HG03064 (cell line): ENCODE data around the gene ESCO1.

Source experiments
- ATAC-seq: cut with Tn5 transposase; IDR thresholded peaks from one replicate; pipeline ENCODE4 v1.9.1; 2021; ENCODE audit warnings: low read depth; ENCODE audit not compliant: unreplicated experiment

The ESCO1 gene

DNA sequence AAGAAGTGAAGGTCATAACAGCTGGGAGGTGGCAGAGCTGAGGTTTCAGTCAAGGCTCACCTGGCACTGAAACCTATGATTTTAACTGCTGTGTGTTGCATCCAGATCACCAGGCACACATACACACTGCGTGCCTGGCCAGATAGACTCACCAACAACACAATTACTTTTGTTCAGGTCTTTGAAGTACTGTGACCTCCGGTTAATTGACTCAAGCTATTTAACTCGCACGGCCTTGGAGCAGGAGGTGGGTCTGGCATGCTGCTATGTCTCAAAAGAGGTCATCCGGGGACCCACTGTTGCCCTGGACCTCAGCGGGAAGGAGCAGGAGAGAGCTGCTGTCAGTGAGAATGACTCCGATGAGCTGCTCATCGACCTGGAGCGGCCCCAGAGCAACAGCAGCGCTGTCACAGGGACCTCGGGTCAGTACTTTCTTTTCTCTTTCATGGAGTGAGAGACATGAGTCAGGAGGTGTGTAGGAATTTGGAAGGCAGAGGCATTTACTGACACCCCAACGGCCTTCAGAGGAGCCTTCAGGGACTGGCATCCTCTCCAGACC is 104.1 kb downstream of the ESCO1 start:
- no peak for ATAC-seq

DNA sequence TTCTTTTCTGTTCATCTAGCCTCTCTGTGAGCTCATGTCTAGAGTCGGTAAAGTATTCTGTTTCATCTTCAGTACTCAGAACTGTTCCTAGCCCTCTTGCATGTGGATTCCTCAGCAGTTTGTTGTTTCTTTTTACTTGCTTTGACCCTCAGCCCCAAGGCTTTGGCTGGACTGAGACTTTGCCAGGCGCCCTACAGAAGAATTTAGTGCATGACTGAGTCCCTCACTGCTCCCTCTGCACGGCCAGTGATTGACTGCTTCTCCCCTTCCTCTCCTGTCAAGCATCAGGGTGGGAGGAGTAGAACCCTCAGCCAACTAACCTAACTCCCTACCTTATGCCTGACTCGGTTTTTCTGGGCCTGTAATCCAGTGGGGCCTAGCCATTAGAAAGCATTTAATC is 109.8 kb downstream of the ESCO1 start:
- no peak for ATAC-seq

DNA sequence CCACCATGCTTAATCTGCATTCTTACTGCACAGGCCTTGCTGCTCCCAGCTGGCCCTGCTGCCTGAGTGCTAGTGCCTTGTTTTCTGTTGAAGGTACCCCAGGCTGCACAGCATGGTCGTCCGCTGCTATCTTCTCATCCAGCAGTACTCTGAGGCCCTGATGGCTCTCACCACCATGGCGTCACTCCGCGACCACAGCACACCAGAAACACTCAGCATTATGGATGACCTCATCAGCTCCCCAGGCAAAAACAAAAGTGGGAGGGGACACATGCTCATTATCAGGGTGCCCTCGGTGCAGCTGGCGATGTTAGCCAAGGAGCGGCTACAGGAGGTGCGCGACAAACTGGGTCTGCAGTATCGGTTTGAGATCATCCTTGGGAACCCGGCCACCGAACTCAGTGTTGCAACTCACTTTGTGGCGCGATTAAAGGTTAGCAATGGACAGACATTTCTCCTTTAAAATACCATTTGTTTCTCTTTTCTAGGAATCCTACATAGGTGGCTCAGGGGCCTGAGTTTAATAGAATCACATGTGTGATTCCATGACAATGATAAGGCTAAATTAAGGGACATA is 110.5 kb downstream of the ESCO1 start:
- no peak for ATAC-seq

DNA sequence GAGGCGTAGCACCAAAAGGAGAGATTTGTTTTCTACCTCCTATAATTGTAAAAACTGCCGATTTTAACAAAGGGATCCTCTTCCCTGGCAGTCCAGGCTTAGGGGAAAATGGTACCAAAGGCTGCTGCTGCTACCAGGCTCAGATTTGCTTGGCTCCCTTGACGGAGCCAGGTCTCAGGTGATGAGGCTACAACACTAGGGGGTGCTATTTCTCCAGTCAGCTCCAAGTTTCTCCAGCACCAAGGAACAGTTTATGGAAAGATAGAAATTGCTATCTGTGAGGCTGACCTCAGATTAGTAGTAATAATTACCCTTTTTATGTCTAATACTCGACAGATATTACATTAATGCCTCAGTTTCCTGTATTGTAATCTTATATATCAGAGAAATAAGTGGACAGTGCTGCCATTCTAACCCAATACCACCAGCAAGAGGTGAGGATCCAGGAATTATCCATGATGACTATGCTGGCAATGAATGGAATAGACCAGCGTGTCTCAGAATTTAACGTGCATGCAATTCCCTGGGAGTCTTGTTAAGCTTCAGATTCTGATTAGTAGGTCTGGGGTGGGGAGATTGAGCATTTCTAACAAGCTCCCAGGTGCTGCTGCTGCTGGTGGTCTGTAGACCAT is 111.3 kb downstream of the ESCO1 start:
- ATAC-seq, result no peak

DNA sequence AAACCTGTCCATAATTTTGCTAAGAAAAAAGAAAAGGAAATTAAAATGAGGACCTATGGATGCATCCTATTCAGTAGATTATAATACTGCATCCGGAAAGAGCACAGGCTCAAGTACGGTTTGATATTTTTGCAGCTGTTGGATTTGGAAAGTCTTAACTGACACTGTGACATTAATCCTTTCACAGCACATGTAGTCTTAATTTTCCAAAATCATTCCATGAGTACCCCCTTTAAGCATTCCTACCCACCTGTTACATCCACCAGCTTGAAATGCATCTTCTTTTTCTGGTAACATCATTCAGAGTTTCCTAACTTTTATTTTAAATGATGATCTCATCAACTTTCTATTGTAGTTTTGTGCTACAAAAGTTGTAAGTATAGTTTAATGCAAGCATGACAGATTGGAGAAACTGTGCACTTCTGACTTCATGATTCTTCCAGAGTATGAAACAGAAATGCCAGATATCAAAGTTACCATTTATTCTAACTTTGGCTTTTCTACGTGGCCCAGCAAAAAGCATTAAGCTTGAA is 113.5 kb downstream of the ESCO1 start:
- no peak for ATAC-seq

DNA sequence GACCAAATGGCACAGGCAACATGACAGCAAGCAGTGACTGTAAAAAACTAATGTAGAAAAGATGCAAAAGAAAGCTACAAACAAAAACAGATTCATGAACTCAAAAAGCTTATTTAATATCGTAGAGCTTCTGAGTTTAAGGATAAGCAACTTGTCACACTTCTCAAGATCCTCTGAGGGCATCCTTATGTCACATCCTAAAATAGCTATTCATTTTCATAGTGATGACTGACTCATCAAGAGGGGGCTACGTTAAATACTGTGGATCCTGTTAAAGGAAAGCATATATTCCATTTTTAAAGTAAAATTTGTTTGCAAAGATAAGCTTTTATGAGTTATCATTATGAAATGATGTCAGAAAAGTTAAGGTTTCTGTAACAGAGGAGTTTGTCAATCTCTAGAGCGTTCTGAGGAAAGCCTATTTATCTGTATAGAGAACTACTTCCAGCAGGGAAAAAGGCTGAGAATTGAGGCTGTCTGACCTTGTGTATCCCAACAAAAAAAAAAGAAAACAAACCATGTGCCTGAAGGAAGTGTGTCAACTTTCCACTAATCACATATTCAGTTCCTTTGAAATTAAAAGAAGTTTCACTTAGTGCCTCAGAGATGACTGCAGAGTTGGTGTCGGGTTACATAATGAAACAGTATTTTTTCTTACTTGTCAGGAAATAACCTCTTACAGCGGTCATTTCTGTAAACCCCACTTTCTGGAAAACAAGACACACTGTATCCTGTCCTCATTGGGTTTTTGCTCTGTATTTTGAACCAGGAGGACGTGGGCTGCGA is 115.5 kb downstream of the ESCO1 start:
- no peak for ATAC-seq

DNA sequence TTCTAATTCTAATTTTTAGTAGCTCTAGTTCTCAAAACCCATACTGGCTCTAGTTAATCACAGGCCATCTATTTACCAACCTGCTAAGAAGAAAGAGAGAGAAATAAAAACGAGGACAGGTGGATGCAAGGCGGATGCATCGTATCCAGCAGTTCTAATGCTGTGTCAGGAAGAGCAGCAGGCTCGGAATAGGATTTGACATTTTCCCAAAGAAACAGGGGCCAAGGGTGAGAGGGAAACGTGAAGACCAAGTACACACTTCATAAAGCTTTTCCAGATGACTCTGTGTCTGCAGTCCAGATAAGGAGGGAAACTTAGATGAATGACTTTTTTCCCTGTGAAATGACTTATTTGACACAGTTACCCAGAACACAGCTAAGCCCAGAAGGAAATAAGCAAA is 117.5 kb downstream of the ESCO1 start:
- no peak for ATAC-seq

DNA sequence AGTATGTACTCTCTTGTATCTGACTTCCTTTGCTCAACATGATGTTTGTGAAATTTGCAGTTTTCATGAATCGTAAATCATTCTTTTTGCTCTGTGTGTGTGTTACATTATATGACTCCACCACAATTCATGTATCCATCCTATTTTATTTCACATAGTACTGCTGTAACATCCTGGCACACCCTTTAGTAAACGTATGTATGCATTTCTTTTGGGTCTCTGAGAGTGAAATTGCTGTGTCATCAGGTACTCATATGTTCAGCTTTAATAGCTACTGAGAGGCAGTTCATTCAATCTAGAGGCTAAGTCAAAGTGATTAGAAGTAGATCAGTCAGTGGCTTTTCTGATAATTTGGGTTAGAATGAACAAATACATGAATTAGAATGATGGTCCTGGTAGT is 118.8 kb downstream of the ESCO1 start:
- ATAC-seq, result no peak

DNA sequence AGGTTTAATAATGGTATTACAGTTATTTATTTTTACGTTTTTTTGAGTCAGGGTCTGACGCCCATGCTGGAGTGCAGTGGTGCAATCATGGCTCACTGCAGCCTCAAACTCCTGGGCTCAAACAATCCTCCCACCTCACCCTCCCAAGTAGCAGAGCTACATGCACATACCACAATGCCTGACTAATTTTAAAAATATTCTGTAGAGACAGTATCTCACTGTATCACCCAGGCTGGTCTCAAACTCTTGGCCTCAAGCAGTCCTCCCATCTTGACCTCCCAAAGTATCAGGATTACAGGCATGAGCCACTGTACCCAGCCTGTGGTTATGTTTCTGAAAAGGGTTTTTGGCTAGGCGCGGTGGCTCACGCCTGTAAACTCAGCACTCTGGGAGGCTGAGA is 120.8 kb downstream of the ESCO1 start:
- no peak for ATAC-seq
